ENCODE data around the gene FAP. TPM values are rescaled to one million over a fixed set of nuclear protein-coding genes. Genes with fewer than 3 reads are reported as not detected.

The FAP gene
- total RNA-seq, 1 donor from 2014 or later = 0.71 TPM

DNA sequence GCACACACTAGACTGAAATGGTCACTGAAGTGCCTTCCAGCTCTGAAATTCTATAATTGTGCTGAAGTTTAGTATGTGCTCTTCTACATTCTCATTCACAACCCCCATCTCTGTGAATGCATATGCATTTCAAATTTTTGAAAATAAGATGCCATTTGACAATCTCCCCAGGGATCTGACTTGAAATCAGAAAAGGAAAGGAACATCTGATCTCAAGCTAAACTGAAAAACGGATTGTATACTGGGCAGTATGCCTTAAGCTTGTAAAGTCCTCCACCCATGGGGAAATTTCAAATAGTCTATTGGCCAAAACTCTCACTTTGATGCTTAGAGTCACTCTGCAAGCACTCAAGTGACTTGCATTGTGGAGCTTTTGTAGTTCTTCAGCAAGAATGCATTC, 22.9 kb downstream of the FAP start:
- Histone ChIP-seq H3K36me3 (no peaks in the 10 kb centered on the region), H3K27ac (replicated peaks) (no peak overlapping the region), H3K4me1 (no peaks in the 10 kb centered on the region), H3K27me3 (ENCODE audit: low read depth) (no peaks in the 10 kb centered on the region), H3K4me3 (no peak overlapping the region), H3K9me3 (replicated peaks) (no peaks in the 10 kb centered on the region)
- DNase-seq = no peak
- TF ChIP-seq, protein P1, sequence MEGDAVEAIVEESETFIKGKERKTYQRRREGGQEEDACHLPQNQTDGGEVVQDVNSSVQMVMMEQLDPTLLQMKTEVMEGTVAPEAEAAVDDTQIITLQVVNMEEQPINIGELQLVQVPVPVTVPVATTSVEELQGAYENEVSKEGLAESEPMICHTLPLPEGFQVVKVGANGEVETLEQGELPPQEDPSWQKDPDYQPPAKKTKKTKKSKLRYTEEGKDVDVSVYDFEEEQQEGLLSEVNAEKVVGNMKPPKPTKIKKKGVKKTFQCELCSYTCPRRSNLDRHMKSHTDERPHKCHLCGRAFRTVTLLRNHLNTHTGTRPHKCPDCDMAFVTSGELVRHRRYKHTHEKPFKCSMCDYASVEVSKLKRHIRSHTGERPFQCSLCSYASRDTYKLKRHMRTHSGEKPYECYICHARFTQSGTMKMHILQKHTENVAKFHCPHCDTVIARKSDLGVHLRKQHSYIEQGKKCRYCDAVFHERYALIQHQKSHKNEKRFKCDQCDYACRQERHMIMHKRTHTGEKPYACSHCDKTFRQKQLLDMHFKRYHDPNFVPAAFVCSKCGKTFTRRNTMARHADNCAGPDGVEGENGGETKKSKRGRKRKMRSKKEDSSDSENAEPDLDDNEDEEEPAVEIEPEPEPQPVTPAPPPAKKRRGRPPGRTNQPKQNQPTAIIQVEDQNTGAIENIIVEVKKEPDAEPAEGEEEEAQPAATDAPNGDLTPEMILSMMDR (IDR thresholded peaks at IDR 0.05; ENCODE audit: borderline replicate concordance) = no peak
- intact Hi-C loops (cut with micrococcal nuclease) = loop anchor here (5.0 kb wide), 1 partner anchor 77 kb away; no protein-coding TSS in a partner anchor

DNA sequence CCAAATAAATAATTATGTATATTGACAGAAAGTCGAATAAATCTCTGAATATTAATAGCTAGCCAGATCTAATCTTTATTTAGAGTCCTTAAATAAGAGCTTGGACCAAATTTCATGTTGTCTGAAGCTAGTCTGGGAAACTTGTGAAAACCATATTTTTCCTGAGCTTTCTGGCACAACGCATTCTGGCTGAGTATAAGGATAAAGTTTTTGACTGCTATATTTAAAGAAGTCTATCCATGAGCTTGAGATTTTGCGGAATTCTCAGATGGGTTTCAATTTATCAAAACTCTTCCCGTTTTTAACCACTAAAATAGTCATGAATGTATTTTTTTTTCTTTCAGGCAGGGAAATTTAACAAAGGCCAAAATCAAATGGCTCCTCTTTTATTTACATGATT, 23.8 kb downstream of the FAP start:
- no peaks in the 10 kb centered on the region for H3K9me3 ChIP-seq (replicated peaks)
- H3K4me1 ChIP-seq = no peaks in the 10 kb centered on the region
- H3K27me3 ChIP-seq (ENCODE audit: low read depth) = no peaks in the 10 kb centered on the region
- TF ChIP-seq, protein P1 (IDR thresholded peaks at IDR 0.05; ENCODE audit: borderline replicate concordance) = no peak
- intact Hi-C loops (cut with micrococcal nuclease) = no loop called here
- DNase-seq = no peak
- H3K27ac ChIP-seq (replicated peaks) = no peak overlapping the region
- no peak overlapping the region for H3K4me3 ChIP-seq
- H3K36me3 ChIP-seq = no peaks in the 10 kb centered on the region

DNA sequence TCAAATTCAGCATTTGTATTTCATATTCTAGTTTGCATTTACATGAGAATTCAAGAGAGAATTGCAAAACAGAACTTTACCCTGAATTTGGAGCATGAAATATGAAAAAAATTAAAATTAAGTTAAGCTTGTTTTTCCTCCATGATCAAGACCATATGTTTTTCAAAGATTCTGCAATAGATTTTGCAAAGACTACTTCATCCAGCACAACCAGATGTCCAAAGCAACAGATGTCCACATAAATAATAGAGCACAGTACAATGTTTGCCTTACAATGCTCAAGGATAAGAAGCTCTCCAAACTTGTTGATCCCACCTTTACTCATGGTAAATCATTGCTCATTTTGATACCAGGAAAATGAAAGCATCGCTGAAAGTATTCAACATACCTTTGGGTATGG, 25.6 kb downstream of the FAP start:
- Histone ChIP-seq H3K27me3 (ENCODE audit: low read depth) (no peaks in the 10 kb centered on the region), H3K9me3 (replicated peaks) (no peaks in the 10 kb centered on the region), H3K4me3 (no peak overlapping the region), H3K27ac (replicated peaks) (no peak overlapping the region), H3K4me1 (no peaks in the 10 kb centered on the region), H3K36me3 (no peaks in the 10 kb centered on the region)
- TF ChIP-seq, protein P1 (IDR thresholded peaks at IDR 0.05; ENCODE audit: borderline replicate concordance) = no peak
- intact Hi-C loops (cut with micrococcal nuclease) = no loop called here
- no peak for DNase-seq

DNA sequence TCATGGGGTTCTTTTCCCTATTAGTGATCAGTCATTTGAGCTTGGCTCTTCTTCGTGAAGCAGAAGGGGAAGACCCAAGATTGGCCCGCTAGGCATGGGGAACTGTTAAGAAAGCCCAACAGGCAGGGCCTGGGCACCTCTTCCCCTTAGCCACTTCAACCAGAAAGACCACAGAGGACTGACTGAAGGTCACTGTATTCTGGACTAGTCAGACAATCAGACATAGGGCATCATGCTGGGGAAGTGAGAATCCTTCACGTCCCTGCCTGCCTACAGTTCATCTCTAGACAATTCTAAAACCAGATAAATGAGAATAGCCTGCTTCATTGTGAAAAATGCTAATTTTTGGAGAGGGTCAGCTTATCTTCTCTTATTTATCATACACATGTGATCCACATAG, 28.1 kb downstream of the FAP start:
- no peaks in the 10 kb centered on the region for H3K36me3 ChIP-seq

DNA sequence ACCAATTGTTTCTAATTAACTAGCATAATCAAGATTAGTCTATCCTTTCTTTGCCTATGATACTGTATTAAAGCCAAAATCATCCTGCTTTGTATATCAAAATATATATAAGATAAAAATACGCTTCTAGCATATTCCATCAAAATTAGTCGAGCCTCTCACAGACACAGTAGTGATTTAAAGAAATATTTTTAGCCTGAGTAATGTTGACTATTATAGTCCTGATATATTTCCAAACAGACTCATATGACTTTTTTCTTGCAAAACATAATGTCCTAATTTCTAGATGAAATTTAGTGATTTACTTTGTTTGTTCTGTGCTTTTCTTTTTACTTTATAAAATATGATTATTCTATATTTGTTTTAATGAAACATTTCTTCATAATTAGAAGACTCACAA, 30.9 kb downstream of the FAP start:
- no peak for DNase-seq
- Histone ChIP-seq H3K27me3 (ENCODE audit: low read depth) (no peaks in the 10 kb centered on the region), H3K36me3 (no peaks in the 10 kb centered on the region), H3K4me3 (no peak overlapping the region), H3K4me1 (peaks cover 3% of the 10 kb centered on the region), H3K27ac (replicated peaks) (no peak overlapping the region), H3K9me3 (replicated peaks) (no peaks in the 10 kb centered on the region)
- intact Hi-C loops (cut with micrococcal nuclease) = no loop called here
- TF ChIP-seq, protein P1 (IDR thresholded peaks at IDR 0.05; ENCODE audit: borderline replicate concordance) = no peak

More for the DNA sequence above, 28.1 kb downstream of the FAP start:
- Histone ChIP-seq H3K4me3 (no peak overlapping the region), H3K4me1 (peaks cover 3% of the 10 kb centered on the region), H3K27ac (replicated peaks) (no peak overlapping the region), H3K27me3 (ENCODE audit: low read depth) (no peaks in the 10 kb centered on the region), H3K9me3 (replicated peaks) (no peaks in the 10 kb centered on the region)
- TF ChIP-seq, protein P1 (IDR thresholded peaks at IDR 0.05; ENCODE audit: borderline replicate concordance) = no peak
- intact Hi-C loops (cut with micrococcal nuclease) = no loop called here
- DNase-seq = no peak

DNA sequence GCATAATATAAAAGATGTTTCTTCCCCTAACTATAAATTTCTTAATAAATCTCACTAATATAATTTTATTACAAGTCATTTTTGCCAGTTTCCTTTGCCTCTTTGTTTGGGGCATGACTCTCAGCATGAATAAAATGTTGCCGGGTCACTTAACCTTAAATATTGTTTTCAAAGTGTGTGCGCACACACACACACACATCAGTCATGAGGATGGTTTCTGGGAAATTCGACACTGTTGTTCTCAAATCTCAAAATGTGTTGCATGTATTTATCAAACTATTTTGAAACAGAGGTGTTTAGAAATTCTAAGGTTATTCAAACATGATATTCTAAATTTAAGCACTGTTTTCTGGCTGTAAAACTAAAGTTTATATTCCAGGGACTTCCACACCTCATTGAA, 31.5 kb downstream of the FAP start:
- intact Hi-C loops (cut with micrococcal nuclease) = no loop called here
- Histone ChIP-seq H3K27me3 (ENCODE audit: low read depth) (no peaks in the 10 kb centered on the region), H3K27ac (replicated peaks) (no peak overlapping the region)

More for the DNA sequence above, 31.5 kb downstream of the FAP start:
- Histone ChIP-seq H3K4me1 (peaks cover 3% of the 10 kb centered on the region), H3K4me3 (no peak overlapping the region), H3K9me3 (replicated peaks) (no peaks in the 10 kb centered on the region), H3K36me3 (no peaks in the 10 kb centered on the region)
- no peak for DNase-seq
- TF ChIP-seq, protein P1 (IDR thresholded peaks at IDR 0.05; ENCODE audit: borderline replicate concordance) = no peak

All from left ventricle myocardium inferior (tissue), 1 donor.